GM13977 (cell line): ENCODE results near the gene MRRF.

ENCODE experiments used
- DNase-seq: peaks from one replicate; pipeline ENCODE4 v3.0.0; 2012; ENCODE audit warnings: low spot score
- in situ Hi-C: fragments of 300-500 bp; cut with MboI; formaldehyde crosslinking; loops from one replicate; pipeline ENCODE4 v1.12.0; 2022; ENCODE audit warnings: low sequenced_read_pairs, low pct_unique_long_range_greater_than_20kb, mixed read lengths, inconsistent platforms; ENCODE audit not compliant: unreplicated experiment
- TF ChIP-seq, protein P1 (sequence below): IDR thresholded peaks from 2 replicates; pipeline ENCODE4 v1.5.1; 2012; ENCODE audit warnings: mild to moderate bottlenecking, control low read depth; ENCODE audit not compliant: insufficient read depth; ENCODE audit errors: extremely low read depth, missing control alignments

Gene MRRF

DNA sequence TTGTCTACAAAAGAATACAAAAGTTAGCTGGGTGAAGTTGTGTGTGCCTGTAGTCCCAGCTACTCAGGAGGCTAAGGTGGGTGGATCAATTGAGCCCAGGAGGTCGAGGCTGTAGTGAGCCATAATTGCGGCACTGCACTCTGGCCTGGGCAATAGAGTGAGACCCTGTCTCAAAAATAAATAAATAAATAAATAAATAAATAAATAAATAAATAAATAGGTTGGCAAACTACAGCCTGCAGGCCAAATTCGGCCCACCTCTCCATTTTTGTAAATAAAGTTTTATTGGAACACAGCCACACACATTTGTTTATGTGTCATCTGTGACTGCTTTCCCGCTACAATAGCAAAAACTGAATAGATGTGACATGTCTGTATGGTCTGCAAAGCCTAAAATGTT lies 115.6 kb downstream of the MRRF start:
- DNase-seq = no peak
- in situ Hi-C loops = no loop called here
- TF ChIP-seq, protein P1, sequence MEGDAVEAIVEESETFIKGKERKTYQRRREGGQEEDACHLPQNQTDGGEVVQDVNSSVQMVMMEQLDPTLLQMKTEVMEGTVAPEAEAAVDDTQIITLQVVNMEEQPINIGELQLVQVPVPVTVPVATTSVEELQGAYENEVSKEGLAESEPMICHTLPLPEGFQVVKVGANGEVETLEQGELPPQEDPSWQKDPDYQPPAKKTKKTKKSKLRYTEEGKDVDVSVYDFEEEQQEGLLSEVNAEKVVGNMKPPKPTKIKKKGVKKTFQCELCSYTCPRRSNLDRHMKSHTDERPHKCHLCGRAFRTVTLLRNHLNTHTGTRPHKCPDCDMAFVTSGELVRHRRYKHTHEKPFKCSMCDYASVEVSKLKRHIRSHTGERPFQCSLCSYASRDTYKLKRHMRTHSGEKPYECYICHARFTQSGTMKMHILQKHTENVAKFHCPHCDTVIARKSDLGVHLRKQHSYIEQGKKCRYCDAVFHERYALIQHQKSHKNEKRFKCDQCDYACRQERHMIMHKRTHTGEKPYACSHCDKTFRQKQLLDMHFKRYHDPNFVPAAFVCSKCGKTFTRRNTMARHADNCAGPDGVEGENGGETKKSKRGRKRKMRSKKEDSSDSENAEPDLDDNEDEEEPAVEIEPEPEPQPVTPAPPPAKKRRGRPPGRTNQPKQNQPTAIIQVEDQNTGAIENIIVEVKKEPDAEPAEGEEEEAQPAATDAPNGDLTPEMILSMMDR = no peak
